NCI-H2081 (cell line): ENCODE measurements around the gene VMP1.
"Not testable (repeated sequence)": the region's sequence is repeated elsewhere in the genome, so short reads cannot be mapped to it uniquely, and the experiment has no call there.

Experiments used
- DNase-seq, 2 experiments: peaks; one replicate each; lab custom pipeline; 2025; lab: John Stamatoyannopoulos, UW

The VMP1 gene

DNA sequence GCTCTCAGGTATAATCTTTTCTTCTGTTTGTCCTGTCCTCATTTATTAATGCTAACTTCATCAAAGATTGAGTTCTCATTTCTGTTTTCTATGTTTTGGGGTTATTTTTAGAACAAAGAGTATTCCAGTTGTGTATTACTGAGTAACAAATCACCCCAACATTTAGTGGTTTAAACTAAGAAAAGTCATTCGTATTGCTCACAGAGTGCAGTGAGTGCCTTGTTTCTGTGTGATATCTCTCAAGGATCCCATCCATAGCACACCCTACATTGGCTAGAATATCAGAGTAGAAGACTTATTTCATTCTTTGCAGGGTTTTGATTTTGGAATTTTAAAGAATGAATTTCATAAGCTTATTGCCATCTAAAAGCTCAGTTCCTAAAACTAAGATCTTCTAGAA is 72.1 kb downstream of the VMP1 start:
- DNase-seq: no peak

DNA sequence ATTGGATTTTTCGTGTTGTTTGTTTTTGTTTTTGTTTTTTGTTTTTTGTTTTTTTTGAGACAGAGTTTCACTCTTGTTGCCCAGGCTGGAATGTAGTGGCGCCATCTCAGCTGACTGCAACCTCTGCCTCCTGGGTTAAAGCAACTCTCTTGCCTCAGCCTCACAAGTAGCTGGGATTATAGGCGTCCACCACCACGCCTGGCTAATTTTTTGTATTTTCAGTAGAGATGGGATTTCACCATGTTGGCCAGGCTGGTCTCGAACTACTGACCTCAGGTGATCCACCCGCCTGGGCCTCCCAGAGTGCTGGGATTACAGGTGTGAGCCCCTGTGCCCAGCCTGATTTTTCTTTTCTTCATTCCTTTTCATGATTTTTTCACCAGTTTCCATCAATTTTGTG is 73.1 kb downstream of the VMP1 start:
- not testable (repeated sequence) for DNase-seq

DNA sequence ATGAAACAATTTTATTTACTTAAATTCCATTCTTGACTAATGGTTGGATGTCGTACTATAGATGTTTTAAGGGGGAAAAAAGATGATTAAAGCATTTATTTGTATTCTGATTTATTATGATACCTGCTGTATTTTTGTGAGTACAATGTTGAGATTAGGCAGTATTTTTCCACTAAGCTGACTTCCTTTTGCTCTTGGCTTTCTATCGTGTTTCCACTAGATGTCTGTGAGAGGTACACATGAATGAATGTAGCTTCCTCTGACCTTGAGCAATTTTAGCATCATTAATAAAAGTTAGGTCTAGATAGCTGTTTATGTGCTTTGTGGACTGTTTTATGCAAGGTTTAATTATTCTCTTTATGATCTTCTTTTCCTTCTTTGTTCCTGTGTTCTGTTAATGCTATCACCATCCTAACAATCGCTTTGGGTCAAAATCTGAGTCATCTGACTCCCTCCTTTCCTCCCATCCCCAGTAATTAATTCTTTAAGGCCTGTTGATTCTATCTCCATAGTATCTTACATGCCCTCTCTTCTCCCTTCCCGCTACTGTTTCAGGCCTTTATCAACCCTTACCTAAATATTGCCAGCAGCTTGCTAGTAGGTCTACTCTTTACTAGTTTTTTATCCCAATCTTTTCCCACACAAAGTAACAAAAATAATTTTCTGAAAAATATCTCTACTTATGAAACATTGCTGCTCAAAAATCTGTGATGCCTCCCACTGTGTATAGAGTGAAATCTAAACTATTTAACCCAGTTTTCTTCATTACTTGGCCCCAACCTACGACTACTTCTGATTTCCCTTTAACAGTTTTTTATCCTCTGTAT is 76.0 kb downstream of the VMP1 start:
- DNase-seq: no peak

DNA sequence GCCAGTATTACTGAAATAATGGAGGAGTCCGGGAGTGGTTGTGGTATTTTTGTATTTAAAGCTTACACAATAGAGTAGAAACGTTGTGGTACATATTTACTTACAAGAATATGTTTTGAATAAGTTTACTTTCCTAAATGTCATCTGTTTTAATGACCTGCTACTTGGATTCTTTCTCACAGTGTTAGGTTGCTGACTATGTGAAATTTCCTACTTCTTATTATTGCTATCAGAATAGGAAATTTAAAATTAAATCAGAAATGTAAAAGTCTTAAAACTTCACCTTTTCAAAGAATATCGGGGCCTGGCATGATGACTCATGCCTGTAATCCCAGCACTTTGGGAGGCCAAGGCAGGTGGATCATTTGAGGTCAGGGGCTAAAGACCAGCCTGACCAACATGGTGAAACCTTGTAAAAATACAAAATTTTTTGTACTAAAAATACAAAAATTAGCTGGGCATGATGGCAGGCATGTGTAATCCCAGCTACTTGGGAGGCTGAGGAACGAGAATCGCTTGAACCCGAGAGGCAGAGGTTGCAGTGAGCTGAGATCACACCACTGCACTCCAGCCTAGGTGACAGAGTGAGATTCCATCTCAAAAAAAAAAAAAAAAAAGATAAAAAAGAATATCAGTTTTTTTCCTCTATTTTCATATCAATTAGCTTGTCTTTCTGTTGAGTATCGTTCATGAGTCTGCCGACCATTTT is 77.8 kb downstream of the VMP1 start:
- no peak for DNase-seq

DNA sequence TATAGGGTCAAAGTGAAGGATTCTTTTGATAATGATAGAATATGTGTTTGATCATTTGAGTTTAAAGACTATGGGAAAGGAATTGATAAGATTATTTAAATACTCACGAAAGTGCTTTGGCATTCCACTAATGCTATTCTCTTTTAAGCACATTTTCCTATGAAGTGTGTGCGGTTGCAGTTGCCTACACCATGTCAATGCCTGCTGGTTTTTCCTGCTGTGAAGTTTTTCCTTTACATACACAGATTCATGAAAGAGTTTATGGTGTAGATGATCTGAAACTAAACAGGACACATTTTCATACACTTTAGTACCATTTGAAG is 78.7 kb downstream of the VMP1 start:
- DNase-seq: no peak

DNA sequence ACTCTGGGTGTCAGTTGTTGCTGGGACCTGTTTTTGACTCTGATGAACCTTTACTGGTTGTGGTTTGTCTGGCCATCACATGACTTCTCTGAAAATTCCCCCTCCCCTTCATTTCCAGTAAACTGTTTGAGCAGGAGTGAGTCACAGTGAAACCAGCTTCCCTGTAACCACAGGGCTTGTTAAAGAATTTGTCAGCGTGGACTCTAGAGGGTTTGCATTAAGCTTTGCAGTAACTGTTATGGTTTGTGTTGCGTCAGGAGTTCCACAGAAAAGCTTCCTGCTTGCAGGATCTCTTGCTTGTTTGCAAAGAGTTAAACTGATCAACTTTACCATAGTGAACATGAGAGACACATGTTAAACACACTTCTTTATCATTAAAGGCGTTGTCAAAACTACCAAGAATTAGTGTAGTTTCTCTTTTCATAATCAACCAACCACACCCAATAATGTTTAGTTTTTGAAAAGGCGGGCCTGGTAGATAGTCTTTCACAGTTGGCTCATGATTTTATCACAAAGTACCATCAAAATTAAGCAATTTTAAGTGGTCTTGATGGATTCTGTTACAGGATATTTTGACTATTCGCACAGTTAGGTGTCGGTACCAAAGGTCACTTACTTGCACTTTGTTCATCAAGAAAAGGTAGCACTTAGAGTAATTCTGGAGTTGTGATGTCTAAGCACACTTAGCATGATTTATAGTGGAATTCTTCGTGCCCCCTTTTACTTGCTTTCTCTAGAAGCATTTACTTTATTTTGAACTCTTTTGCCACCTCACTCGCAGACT is 79.3 kb downstream of the VMP1 start:
- DNase-seq: peak in 1 of 2 experiments; percentile 25

DNA sequence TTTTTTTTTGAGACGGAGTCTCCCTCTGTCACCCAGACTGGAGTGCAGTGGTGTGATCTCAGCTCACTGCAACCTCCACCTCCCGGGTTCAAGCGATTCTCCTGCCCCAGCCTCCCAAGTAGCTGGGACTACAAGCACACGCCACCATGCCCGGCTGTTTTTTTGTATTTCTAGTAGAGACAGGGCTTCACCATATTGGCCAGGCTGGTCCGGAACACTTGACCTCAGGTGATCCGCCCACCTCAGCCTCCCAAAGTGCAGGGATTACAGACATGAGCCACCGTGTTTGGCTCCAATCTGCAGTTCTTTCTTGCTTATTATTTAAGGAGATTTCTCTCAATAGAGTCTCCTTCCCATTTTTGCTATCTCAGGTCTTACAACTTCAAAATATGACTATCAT is 82.4 kb downstream of the VMP1 start:
- not testable (repeated sequence) for DNase-seq

DNA sequence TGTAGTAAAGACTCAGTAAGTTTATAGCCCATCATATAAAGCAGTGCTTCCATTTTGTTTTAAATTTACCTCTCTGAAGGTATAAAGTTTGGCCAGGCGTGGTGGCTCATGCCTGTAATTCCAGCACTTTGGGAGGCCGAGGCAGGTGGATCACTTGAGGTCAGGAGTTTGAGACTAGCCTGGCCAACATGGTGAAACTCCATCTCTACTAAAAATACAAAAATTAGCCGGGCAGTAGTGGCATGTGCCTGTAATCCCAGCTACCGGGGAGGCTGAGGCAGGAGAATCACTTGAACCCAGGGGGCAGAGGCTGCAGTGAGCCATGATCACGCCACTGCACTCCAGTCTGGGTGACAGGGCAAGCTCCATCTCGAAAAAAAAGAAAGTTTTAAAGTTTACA is 83.0 kb downstream of the VMP1 start:
- not testable (repeated sequence) for DNase-seq

DNA sequence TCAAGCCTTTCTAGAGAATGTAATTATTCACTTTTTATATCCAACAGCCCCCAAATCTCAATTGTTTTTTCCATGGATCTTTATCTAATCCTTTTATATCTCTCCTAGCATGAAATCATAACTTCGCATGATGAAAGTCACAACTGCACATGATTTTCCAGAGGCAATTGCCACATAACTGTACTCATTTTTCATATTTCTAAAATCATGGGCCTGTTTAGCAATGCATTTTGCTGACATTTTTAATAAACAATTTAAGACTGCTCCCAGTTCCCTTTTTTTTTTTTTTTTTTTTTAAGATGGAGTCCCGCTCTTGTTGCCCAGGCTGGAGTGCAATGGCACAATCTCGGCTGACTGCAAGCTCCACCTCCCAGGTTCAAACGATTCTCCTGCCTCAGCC is 83.5 kb downstream of the VMP1 start:
- DNase-seq: no peak

DNA sequence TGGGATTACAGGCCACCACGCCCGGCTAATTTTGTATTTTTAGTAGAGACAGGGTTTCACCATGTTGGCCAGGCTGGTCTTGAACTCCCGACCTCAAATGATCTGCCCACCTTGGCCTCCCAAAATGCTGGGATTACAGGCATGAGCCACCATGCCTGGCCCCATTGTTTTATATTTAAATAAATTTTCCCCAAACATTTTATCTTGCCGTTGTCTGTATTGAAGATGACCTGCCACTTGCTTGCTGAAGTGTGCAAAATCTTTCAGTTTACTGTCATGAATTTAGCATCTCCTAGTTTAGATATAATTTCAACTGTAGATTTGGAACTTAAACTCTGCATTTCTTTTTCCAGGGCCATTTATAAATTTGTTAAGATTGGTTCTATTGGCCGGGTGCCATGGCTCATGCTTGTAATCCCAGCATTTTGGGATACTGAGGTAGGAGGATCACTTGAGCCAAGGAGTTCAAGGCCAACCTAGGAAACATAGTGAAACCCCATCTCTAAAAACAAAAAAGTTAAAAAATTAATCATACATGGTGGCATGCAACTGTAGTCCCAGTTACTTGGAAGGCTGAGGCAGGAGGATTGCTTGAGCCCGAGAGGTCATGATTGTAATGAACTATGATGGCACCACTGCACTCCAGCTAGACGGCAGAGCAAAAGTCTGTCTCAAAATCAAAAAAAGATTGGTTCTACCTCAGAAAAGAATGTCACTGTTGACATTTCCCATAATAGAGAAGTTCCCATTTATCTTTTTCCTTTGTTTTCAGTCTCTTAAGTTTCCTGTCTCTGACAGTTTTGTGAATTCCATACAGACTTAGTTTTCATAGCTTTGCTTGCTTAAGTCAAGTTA is 84.4 kb downstream of the VMP1 start:
- DNase-seq: no peak

DNA sequence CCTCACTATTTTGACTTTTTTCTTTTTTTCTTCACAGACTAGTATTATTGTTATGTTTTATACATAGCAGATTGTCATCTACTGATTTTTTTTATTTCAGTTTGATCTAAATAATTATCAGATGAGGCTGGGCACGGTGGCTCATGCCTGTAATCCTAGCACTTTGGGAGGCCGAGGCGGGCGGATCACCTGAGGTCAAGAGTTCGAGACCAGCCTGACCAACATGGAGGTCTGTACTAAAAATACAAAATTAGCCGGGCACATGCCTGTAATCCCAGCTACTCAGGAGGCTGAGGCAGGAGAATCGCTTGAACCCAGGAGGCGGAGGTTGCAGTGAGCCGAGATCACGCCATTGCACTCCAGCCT is 85.0 kb downstream of the VMP1 start:
- not testable (repeated sequence) for DNase-seq

DNA sequence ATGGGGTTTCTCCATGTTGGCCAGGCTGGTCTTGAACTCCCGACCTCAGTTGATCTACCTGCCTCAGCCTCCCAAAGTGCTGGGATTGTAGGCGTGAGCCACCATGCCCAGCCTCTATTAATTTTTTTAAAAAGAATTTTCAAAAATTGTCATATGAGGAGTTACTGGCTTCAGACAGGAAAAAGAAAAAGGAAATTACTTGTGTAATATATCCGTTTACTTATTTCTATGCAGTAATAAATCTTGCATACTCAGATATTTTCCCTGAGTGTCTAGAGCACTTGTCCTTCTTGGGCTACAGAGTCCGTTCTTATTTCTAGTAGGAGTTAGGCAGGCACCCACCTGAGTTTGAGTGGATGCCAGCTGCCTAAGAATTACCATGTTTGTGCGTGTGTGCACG is 85.8 kb downstream of the VMP1 start:
- DNase-seq: no peak

DNA sequence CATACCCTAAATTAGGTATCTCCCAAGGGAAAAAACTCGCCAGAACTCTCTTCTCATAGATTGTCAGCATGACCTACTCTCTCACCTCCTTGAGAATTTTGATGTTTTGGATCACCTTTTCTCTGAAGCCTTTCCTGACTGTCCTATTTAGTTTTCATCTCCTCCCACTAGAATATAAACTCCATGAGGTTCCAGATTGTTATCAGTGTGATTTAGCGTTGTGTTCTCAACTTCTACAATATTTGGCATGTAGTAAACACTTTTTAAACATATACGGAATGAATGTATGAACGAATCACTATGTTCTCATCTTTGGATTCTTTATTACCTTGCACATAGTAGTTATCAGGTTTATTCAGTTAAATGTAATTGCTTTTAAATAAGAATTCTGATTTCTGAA is 88.7 kb downstream of the VMP1 start:
- no peak for DNase-seq

DNA sequence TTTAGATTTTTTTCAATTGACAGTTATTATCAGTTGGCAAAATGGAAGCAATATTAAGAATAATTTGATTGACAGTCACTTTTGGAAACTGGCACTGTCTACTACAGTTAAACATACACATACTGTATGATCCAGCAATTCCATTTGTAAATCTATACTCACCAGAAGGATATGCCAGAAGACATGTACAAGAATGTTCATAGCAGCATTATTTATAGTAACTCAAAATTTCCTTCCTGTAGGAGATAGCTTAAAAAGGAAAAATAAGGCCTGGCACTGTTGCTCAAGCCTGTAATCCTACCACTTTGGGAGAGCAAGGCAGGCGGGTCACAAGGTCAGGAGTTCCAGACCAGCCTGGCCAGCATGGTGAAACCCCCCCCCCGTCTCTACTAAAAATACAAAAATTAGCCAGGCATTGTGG is 89.3 kb downstream of the VMP1 start:
- no peak for DNase-seq

DNA sequence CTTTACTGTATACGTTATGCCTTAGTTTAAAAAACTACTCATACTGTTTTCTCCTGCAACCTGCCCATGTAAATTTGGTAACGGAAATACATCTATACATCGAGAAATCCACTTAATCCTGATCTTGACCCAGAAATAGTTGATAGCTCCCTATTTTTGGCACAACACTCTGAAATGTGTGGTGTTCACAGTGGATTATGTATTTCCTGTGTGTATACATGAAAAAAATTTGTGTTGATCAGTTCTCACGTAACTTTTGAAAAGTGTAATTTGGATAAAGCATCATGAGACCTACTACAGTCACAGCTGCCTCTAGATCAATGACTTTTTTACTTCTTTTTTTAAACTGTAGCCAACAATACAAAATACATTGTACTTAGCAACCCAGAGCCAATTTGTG is 90.7 kb downstream of the VMP1 start:
- DNase-seq: no peak

DNA sequence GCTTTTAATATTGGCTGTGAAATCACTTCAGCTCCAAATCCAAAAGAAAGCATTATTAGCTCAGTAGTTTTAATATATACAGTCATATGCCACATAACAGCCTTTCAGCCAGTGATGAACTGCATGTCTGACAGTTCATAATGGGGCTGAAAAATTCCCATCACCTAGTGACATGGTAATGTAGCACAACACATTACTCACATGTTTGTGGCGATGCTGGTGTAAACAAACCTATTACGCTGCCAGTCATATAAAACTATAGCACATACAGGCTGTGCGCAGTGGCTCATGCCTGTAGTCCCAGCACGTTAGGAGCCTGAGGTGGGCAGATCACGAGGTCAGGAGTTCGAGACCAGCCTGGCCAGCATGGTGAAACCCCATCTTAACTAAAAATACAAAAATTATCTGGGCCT is 93.1 kb downstream of the VMP1 start:
- no peak for DNase-seq

DNA sequence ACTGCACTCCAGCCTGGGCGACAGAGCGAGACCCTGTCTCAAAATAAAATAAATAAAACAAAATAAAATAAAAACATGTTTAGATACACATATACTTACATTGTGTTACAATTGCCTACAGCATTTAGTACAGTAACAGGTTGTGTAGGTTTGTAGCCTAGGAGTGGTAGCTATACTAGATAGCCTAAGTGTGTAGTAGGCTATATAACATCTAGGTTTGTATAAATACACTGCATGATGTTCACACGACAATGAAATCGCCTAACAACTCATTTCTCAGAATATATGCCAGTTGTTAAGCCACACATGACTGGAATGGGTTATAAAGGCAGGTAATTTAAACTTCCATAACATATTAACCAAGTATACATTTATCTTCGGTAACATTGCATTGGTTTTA is 94.7 kb downstream of the VMP1 start:
- no peak for DNase-seq

DNA sequence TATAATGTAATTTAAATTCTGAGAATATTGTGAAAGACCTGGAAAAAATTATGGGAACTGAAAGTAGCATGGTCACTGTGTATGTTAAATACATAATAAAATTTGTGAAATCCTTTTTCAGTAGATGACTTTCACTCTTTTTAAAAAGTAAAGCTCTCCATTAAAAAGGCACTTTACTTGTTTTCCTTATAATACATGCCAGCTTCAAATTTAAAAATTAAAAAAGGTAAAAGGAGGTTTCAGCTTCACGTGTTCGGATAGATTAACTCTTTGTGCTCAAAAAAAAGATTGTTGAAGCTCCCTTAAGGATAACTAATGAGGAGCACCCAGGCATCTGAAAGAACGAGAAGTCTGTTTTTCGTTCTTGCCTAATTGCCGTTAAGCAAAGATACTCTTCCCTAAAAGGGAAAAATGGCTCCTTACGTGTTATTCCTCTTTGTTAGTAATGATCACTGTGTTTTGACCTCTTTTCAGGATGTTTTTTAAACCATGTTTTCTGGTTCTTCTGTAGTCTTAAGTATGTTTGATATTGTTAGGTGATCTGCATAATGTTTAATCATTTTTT is 97.5 kb downstream of the VMP1 start:
- DNase-seq: peak in 1 of 2 experiments; percentile 55

DNA sequence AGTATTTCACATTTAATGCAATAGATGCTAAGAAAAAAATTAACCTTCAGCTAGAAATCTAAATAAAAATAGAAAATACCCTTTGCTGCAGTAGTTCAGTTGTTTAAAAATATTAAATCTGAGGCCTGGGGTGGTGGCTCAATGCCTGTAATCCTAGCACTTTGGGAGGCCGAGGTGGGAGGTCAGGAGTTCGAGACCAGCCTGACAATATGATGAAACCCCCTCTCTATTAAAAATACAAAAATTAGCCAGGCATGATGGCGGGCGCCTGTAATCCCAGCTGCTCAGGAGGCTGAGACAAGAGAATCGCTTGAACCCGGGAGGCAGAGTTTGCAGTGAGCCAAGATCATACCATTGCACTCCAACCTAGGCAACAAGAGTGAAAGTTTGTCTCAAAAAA is 98.9 kb downstream of the VMP1 start:
- not testable (repeated sequence) for DNase-seq

DNA sequence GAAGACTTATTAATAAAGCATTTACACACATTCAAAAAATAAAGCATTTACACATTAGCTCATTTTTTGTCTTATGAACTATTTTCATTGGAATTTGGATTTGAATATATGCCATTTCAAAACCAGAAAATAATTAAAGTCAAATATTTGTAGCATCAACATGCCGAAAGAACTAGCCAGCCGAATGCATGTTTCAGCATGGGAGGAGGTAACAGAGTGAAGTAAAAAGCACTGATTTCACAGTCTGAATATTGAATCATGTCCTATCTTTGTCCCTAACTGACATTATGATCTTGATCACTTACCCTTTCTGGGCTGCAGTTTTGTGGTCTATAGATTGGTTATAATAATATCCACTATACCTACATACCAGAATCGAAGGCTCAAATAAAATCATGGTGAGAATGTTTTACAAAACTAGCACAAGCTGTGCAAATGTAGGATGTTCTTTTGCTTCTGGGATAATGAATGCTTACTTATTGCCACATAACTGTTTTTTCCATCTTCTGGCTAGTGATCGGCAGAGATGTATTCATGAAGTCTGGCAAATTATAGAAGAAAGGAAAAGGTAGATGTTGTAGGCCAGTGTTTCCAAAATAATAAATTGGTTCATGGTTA is 100.5 kb downstream of the VMP1 start:
- DNase-seq: no peak

DNA sequence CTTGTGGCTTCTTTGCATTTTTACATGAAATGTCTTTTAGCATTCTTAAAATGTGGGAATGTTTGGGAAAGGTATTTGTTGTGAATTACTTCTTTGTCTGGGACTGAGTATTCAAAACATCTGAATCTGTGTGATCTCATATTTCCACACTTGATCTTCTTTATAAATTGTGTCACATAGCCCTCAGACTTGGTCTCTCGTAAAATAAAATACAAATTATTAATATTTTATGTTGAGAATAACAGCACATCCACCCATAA is 103.4 kb downstream of the VMP1 start:
- DNase-seq: no peak

DNA sequence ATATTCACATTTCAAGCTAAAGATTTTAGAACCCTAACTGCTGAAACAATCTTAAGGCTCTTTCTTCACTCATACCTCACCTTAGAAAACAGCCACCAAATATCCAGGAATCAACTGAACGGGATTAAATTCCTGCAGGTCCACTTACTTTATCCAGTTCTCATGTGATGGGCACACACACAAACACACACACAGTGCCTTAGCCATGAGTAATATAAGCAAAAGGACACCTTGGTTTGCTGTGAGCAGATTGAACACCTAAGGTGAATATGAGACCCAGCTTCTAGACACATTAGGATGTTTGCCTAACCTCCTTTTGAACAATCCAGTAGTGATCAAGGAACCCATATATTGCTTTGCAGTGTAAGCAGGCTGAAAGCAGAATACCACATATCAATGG is 103.8 kb downstream of the VMP1 start:
- DNase-seq: no peak
